ENCODE measurements around the gene FRMD4A. TPM values are rescaled to one million over a fixed set of nuclear protein-coding genes. Genes with fewer than 3 reads are reported as not detected.

The FRMD4A gene
- total RNA-seq, 1 experiment from 2014 or later, result 18.3 TPM

- Histone ChIP-seq H3K27ac (no peak overlapping the region), H3K9me3 (ENCODE audit: insufficient read depth, low read depth) (no peaks in the 10 kb centered on the region), H3K79me2 (ENCODE audit: low read depth) (no peaks in the 10 kb centered on the region), H3K4me1 (replicated peaks; ENCODE audit: insufficient read depth) (no peaks in the 10 kb centered on the region), H3F3A (ENCODE audit: insufficient read depth, low read depth) (no peaks in the 10 kb centered on the region), H3K4me2 (peak overlapping the region; percentile 78), H3K9me2 (ENCODE audit: insufficient read depth) (no peaks in the 10 kb centered on the region), H3K36me3 (ENCODE audit: low read depth) (no peaks in the 10 kb centered on the region), H3K4me3 (peak overlapping the region; percentile 49; the same call in 1 of the 2 replicates), H3K27me3 (ENCODE audit: insufficient read depth, low read depth) (peaks cover 17% of the 10 kb centered on the region; the same call in 1 of the 2 replicates), H4K20me1 (ENCODE audit: insufficient read depth) (no peaks in the 10 kb centered on the region), H2AFZ (peak overlapping the region; percentile 74)
- ChIA-PET CTCF (no interaction called here), POLR2A (ENCODE audit: unreplicated experiment) (no interaction called here)
- TF ChIP-seq CTCF (conservative IDR thresholded peaks at IDR 0.05) (no peak), EZH2 (IDR thresholded peaks at IDR 0.05; ENCODE audit: low read depth) (no peak)
- intact Hi-C loops (cut with micrococcal nuclease; ENCODE audit: unreplicated experiment), result no loop called here
- BruUV-seq (replicated peaks), result no TSS peak
- no peak for DNase-seq
These were observed 157.4 kb downstream of the FRMD4A start for GRCh38 chr10:14173391-14173705.

- Histone ChIP-seq H3K9me3 (ENCODE audit: insufficient read depth, low read depth) (no peaks in the 10 kb centered on the region), H3K79me2 (ENCODE audit: low read depth) (no peaks in the 10 kb centered on the region), H3K36me3 (ENCODE audit: low read depth) (no peaks in the 10 kb centered on the region), H4K20me1 (ENCODE audit: insufficient read depth) (no peaks in the 10 kb centered on the region), H3F3A (ENCODE audit: insufficient read depth, low read depth) (no peaks in the 10 kb centered on the region), H3K27me3 (ENCODE audit: insufficient read depth, low read depth) (peaks cover 22% of the 10 kb centered on the region; the same call in 1 of the 2 replicates), H2AFZ (no peak overlapping the region), H3K9me2 (ENCODE audit: insufficient read depth) (no peaks in the 10 kb centered on the region), H3K4me3 (no peak overlapping the region), H3K27ac (no peak overlapping the region), H3K4me2 (no peak overlapping the region), H3K4me1 (replicated peaks; ENCODE audit: insufficient read depth) (no peaks in the 10 kb centered on the region)
- intact Hi-C loops (cut with micrococcal nuclease; ENCODE audit: unreplicated experiment), result no loop called here
- ChIA-PET CTCF (no interaction called here), POLR2A (ENCODE audit: unreplicated experiment) (no interaction called here)
- no TSS peak for BruUV-seq (replicated peaks)
- DNase-seq, result no peak
- TF ChIP-seq EZH2 (IDR thresholded peaks at IDR 0.05; ENCODE audit: low read depth) (no peak), CTCF (conservative IDR thresholded peaks at IDR 0.05) (no peak)
These were observed 158.3 kb downstream of the FRMD4A start for GRCh38 chr10:14172336-14172950.

- Histone ChIP-seq H3K27me3 (ENCODE audit: insufficient read depth, low read depth) (peaks cover 22% of the 10 kb centered on the region; the same call in 1 of the 2 replicates), H3K79me2 (ENCODE audit: low read depth) (no peaks in the 10 kb centered on the region), H4K20me1 (ENCODE audit: insufficient read depth) (no peaks in the 10 kb centered on the region), H3K4me3 (no peak overlapping the region), H3K36me3 (ENCODE audit: low read depth) (no peaks in the 10 kb centered on the region), H3K9me2 (ENCODE audit: insufficient read depth) (no peaks in the 10 kb centered on the region), H3K9me3 (ENCODE audit: insufficient read depth, low read depth) (no peaks in the 10 kb centered on the region), H2AFZ (no peak overlapping the region), H3K4me1 (replicated peaks; ENCODE audit: insufficient read depth) (no peaks in the 10 kb centered on the region), H3K27ac (no peak overlapping the region), H3K4me2 (no peak overlapping the region), H3F3A (ENCODE audit: insufficient read depth, low read depth) (no peaks in the 10 kb centered on the region)
- ChIA-PET CTCF (no interaction called here), POLR2A (ENCODE audit: unreplicated experiment) (no interaction called here)
- DNase-seq, result no peak
- intact Hi-C loops (cut with micrococcal nuclease; ENCODE audit: unreplicated experiment), result no loop called here
- no TSS peak for BruUV-seq (replicated peaks)
- TF ChIP-seq EZH2 (IDR thresholded peaks at IDR 0.05; ENCODE audit: low read depth) (no peak), CTCF (conservative IDR thresholded peaks at IDR 0.05) (no peak)
These were observed 159.4 kb downstream of the FRMD4A start for GRCh38 chr10:14171336-14171735.
